Limb (tissue), 2 donors: Measurements from ENCODE around the gene FBLN1.
"Not testable (repeated sequence)": the region's sequence is repeated elsewhere in the genome, so short reads cannot be mapped to it uniquely, and the experiment has no call there.

ENCODE experiments used
- DNase-seq, 2 donors: peaks; one replicate each; pipeline ENCODE4 v3.0.0-alpha.2; 2016; ENCODE audit errors: extremely low spot score in 2 of 2

FBLN1 gene

DNA sequence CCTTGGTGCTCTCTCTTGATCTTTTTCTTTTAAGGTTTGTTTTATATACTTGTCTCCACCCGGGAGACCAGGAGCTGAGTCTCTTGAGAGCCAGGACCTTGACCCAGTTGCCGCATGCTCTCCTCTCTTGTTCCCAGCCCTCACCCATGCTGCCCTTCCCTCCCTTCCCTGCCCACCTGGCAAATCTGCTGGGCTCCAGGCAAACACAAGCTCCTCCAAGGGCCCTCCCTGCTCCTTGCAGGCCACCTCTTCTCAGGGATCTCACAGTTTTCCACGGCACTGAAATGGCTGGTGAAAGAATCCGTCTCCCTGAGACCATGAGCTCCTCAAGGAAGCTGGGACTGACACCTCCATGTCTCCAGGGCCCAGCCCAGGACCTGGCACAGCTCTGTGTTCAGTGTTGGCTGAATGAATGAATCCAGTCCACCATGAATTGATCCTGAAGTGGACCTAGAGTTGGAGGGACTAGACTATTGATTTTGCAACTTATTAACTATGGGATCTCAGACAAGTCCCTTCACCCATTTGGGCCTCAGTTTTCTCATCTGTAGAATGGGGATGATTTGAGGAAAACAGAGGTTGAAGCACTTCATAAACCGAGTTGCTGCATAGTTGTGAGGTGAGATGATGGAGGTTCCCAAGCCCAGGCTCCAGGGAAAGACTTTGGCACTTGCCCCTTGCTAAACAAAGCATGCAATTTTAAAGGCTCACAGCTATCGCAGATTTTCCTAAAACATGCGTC, 25.1 kb upstream of the FBLN1 start:
- DNase-seq = no peak

GRCh38 chr22:45478108-45478771, 24.4 kb upstream of the FBLN1 start:
- DNase-seq = peak in 1 of 2 donors; percentile 75

GRCh38 chr22:45480717-45481116, 22.0 kb upstream of the FBLN1 start:
- DNase-seq = no peak

DNA sequence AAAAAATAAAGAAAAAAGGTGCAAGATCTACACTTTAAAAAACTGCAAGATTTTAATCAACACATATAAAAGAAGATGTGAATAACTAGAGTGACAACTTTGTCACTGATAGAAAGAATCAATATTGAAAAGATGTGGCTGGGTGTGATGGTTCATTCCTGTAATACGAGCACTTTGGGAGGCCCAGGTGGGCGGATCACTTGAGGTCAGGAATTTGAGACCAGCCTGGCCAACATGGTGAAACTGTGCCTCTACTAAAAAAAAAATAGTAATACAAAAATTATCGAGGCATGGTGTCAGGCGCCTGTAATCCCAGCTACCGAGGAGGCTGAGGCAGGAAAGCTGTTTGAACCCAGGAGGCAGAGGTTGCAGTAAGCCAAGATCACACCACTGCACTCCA, 21.0 kb upstream of the FBLN1 start:
- DNase-seq = no peak

GRCh38 chr22:45482169-45482568, 20.5 kb upstream of the FBLN1 start:
- no peak for DNase-seq

- no peak for DNase-seq
Observed at GRCh38 chr22:45483319-45483718, 19.4 kb upstream of the FBLN1 start.

DNA sequence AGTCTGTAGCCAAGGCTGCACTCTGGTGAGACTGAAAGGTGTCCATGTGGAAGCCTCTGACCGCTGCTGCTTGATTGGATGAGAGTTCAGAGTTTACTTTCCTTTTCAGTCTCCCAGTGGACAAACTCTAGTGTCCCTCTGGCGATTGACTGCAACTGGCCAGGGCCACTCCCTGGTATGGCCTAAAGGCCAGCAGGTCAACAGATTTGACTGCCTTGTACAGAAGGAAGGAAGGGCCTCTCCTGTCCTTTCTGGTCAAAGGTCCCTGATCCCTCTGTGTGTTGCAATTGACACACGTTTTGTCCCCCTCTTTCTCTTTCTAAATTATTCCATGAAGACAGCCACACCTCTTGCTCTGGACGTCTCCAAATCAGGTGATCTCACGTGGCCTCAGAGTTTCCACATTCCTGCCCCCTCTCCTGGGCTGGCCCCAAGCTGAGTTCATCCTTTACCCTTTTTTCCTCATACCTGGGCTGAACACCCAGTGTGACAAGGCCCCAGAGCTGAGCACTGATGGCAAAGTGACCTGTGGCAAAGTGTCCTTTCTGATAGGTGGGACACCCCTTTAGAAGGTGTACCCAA, 18.7 kb upstream of the FBLN1 start:
- DNase-seq = no peak

DNA sequence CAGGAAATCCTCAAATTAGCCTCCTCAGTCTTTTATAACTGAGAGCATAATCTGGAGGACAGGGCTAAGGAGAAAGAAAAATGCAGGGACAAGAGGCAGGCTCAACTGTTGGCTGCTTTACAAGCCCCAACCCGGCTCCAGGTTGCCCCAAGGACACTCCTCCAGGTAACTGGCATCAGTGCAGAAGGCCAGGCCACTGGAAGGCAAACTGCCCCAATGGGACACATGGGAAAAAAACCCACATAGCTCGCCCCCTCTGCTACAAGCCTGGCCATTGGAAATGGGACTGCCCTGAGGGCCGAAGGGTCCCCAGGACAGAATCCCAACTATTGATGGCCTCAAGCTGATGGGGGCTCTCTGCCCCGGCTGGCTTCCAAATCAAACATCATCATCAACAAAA, 17.9 kb upstream of the FBLN1 start:
- no peak for DNase-seq

DNA sequence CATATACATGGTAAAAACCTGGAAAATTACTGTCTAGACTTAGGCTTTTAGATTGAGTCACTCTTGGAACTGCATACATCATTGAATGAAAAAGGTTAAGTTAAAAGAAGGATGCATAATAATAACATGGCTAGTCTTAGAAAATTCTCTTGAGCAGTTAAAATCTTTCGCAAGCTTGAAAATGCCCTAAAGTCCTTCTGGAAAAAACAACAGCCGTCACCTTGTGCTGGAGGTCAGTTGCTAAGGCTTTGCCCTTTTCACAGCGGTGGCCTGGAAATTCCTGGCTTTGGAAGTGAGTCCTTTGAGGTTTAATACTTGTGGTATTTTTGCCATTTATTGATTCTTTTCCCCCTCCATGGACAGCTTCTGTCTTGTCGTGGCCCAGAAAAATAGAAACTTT, 17.4 kb upstream of the FBLN1 start:
- no peak for DNase-seq

DNA sequence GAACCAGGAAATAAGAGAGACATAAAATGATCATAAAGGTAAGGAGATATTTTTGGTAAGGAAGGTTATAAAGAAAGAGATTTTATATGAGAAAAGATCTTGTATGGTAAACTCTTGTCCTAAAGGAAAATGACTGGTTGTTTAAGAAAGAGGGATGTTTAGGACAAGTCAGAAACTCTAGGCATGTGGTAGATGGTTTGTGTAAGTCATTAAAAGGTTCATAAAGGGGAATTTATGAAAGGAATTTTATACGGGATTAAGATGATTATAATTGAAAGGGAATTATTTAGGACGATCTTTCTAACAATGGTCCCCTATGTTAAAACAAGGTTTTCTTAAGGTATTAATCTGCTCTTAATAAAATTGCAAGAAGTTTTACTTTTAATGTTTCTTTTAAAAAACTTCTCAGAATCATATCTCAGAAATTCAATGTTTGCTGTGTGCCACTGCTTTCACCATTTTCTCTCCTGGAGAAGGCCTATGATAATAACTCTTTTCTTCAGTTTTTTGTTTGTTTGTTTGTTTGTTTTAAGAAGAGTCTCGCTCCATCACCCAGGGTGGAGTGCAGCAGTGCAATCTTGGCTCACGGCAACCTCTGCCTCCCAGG, 13.8 kb upstream of the FBLN1 start:
- DNase-seq = no peak

DNA sequence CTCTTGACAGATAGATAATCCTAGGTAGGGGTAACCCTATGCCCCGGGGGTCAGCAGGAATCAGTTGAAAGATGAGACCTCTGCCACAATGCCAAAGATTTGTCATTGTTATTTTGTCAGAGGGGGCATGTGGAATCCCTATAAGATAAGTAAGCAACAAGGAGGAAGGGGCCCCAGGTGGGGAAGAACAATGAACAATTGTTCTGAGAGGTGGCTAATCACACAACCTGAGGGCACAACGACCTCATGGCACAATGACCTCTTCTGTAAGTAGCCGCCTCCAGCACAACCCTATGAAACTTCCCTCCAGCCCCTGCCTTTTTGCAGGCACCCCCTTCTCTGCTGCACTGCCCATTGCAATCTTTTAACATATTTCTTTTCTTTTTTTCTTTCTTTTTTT, 11.8 kb upstream of the FBLN1 start:
- no peak for DNase-seq

DNA sequence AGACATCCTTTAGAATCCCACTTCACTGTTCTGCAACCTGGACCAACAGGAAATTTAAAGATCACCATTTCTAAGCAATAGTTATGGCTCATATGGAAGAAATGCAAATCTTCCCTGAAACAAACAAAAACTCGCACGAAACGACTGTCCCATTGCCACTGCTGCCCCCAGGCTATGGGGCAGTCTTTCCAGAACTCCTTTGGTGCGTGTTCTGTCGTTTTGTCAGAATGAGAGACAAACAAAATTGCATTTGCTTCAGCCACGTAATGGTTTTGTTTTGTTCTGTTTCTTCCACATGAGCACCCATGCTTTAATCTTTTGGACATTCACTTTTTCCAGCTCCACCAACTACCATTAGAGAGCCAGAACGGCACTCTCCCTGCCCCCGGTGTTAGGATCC, 10.8 kb upstream of the FBLN1 start:
- DNase-seq = no peak

- no peak for DNase-seq
Observed at GRCh38 chr22:45493286-45493771, 9.4 kb upstream of the FBLN1 start.

GRCh38 chr22:45494306-45494705, 8.4 kb upstream of the FBLN1 start:
- DNase-seq = not testable (repeated sequence)

- DNase-seq = not testable (repeated sequence)
Observed at GRCh38 chr22:45495616-45496015, 7.1 kb upstream of the FBLN1 start.

- DNase-seq = no peak
Observed at GRCh38 chr22:45496451-45496941, 6.2 kb upstream of the FBLN1 start.

DNA sequence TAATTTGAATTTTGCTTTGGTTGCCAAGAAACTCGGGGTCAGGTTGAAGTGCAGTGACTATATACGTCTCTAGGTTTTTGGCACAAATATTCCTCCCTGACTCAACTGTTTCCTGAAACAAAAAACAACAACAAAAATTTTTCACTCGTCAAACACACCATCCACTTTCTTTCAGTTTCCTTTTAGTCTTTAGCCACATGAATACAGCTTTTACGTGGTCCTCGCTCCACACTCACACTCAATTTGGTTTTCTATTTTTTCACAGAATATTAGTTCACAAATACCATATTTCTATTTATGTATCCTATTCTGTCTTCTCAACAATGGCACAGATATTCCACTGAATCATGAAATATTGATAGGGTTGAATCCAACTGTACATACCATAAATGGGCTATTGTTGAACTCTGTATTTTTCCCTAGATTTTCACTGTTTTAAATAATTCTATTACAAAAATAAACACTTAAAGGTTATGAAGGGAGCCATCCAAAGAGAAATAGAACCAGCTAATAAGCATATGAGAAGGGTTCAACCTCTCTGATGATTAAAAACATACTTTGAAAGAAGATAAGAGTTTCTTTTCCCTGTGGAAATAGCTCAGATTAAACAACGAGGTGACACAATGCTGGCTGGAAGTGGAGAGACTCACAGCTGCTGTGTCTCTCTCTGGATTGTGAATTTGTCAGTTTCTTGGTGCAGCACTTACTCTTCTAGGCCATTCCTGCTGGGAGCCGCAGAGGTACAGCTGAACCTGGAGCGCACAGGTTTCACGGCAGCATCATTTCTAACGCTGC, 5.1 kb upstream of the FBLN1 start:
- no peak for DNase-seq

DNA sequence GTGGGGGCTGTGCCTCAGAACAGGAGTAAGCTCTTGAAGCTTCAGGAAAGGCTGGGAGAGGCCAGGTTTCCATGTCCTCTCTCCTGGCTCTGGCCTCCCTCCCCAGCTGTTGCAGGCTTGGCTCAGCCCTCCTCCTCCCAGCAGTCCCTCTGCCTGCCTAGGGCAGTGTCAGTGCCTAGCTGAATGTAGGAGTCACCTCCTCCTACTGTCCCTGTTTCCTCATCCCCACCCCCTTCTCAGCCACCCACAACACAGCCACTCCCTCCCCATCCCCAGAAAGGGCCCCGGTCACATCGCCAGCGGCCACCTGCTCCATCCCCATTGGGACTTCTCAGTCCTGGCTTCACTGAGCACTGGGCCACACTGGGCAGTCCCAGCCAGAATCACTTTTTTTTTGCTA, 2.9 kb upstream of the FBLN1 start:
- no peak for DNase-seq

GRCh38 chr22:45503050-45503815, 550 bp downstream of the FBLN1 start:
- DNase-seq = peak in 1 of 2 donors; percentile 65

DNA sequence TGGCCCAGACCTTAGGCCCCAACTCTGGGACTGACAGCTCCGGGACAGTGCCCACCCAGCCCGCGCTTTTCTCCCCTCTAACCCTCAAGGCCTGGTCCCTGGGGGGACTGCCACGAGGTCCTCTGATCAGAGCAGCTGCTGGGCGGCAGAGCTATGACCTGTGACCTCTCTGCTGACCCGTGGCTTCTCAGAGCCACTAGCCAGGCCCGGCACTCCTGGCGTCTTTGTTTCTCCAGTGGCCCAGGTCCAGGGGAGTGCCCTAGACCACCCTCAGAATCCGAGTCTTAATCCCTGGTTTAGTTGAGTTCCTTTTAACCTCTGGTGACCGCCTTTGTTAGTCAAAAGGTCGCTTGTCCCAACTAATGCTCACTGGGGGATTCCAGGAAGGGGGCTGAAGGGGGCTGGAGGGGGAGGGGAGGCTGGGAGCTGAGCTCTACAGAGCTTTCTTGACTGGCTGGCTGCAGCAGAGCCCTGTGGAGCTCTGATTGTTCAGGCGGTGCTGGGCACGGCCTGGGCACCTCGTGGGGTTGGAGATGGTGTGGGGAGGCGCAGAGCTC, 1.2 kb downstream of the FBLN1 start:
- DNase-seq = peak in 1 of 2 donors; percentile 63
